GM12878 (cell line): ENCODE measurements around the gene HELZ. TPM values are rescaled to one million over a fixed set of nuclear protein-coding genes. Genes with fewer than 3 reads are reported as not detected.

Experiments used
- ATAC-seq: fragments of 200-7000 bp; cut with Tn5 transposase; 3 replicates; pipeline ENCODE4 v1.9.1; 2020; ENCODE audit warnings: mild to moderate bottlenecking, moderate library complexity
- BruUV-seq: library from RNA; stranded (reverse); fragments of 400-500 nt; replicated peaks from 2 replicates; lab custom pipeline; 2021; lab: Mats Ljungman, UMichigan
- CTCF ChIA-PET: fragments of 300-600 bp; sonication (Branson Sonifier 250); formaldehyde crosslinking; extraction: SDS; loops from one replicate; lab custom pipeline; 2021; ENCODE audit warnings: inconsistent platforms; lab: Yijun Ruan, JAX
- POLR2A ChIA-PET: fragments of 350-600 bp; formaldehyde crosslinking; extraction: SDS; loops from one replicate; lab custom pipeline; 2021; ENCODE audit warnings: inconsistent platforms; lab: Charles Lee
- RAD21 ChIA-PET: fragments of 300-600 bp; sonication (Branson Sonifier 250); formaldehyde crosslinking; loops from one replicate; lab custom pipeline; 2023; ENCODE audit warnings: antibody characterized with exemption; ENCODE audit not compliant: unreplicated experiment; lab: Charles Lee
- SMC1A ChIA-PET: fragments of 300-600 bp; sonication (Branson Sonifier 250); formaldehyde crosslinking; loops from one replicate; lab custom pipeline; 2023; ENCODE audit not compliant: unreplicated experiment, uncharacterized antibody; lab: Charles Lee
- DNase-seq: peaks from one replicate; pipeline ENCODE4 v3.0.0-alpha.2; 2011; ENCODE audit warnings: low read depth, low spot score
- FAIRE-seq: peaks from 3 replicates; lab custom pipeline; 2011; peaks lifted over from hg19 to GRCh38; lab: Jason Lieb, UNC
- H2AFZ ChIP-seq: 2 replicates; pipeline ENCODE4 v1.6.0; 2011; ENCODE audit warnings: low read depth, low read length, control low read depth; ENCODE audit not compliant: control insufficient read depth
- H3K27ac ChIP-seq: 2 replicates; pipeline ENCODE4 v1.5.1; 2011; ENCODE audit warnings: control low read depth; ENCODE audit not compliant: control insufficient read depth, insufficient read depth
- H3K27me3 ChIP-seq, 2 experiments: replicated peaks in 1 of 2; 2 replicates each; pipeline versions ENCODE4 v1.6.0 to v1.6.1; 2011; ENCODE audit warnings: low read length in 1 of 2; ENCODE audit not compliant: control insufficient read depth in 2 of 2, insufficient read depth in 2 of 2
- H3K36me3 ChIP-seq, 2 experiments: 2 replicates each; pipeline ENCODE4 v1.5.1; 2011; ENCODE audit warnings: low read length in 1 of 2; ENCODE audit not compliant: control insufficient read depth in 2 of 2, insufficient read depth in 2 of 2
- H3K4me1 ChIP-seq: 2 replicates; pipeline ENCODE4 v1.6.1; 2011; ENCODE audit warnings: mild to moderate bottlenecking, low read length, moderate library complexity, mixed read lengths; ENCODE audit not compliant: control insufficient read depth, insufficient read depth
- H3K4me2 ChIP-seq: 2 replicates; pipeline ENCODE4 v1.6.0; 2011; ENCODE audit warnings: control low read depth; ENCODE audit not compliant: control insufficient read depth, insufficient read depth
- H3K4me3 ChIP-seq: fragments of 200-600 bp; sonication (generic); 2 replicates; pipeline ENCODE4 v1.5.1; 2016
- H3K79me2 ChIP-seq: 2 replicates; pipeline ENCODE4 v1.6.0; 2011; ENCODE audit warnings: low read length; ENCODE audit not compliant: control insufficient read depth, insufficient read depth
- H3K9ac ChIP-seq: 2 replicates; pipeline ENCODE4 v1.8.0; 2011; ENCODE audit warnings: low read length, control low read depth, mixed read lengths; ENCODE audit not compliant: control insufficient read depth, insufficient read depth
- H3K9me3 ChIP-seq: replicated peaks from 3 replicates; pipeline ENCODE4 v1.5.1; 2011; ENCODE audit warnings: mild to moderate bottlenecking, low read length; ENCODE audit not compliant: control insufficient read depth, insufficient read depth
- H4K20me1 ChIP-seq: 2 replicates; pipeline ENCODE4 v1.6.0; 2011; ENCODE audit not compliant: control insufficient read depth, insufficient read depth
- BHLHE40 ChIP-seq, 2 experiments: fragments of 450-650 bp in 1 of 2; IDR thresholded peaks; 2 replicates each; pipeline ENCODE4 v1.6.1; 2011 to 2017; ENCODE audit warnings: low read depth in 2 of 2, borderline replicate concordance in 1 of 2, improper control_type of control experiment in 1 of 2, low read length in 1 of 2, mild to moderate bottlenecking in 1 of 2
- CHD2 ChIP-seq: IDR thresholded peaks from 2 replicates; pipeline ENCODE4 v1.6.1; 2011; ENCODE audit warnings: low read depth, low read length, improper control_type of control experiment, borderline replicate concordance
- CHD4 ChIP-seq: fragments of 200-600 bp; sonication (generic); IDR thresholded peaks from 2 replicates; pipeline ENCODE4 v1.6.1; 2016; ENCODE audit warnings: mild to moderate bottlenecking
- DPF2 ChIP-seq: fragments of 450-650 bp; IDR thresholded peaks from 2 replicates; pipeline ENCODE4 v1.6.1; 2017; ENCODE audit warnings: mild to moderate bottlenecking
- FOXM1 ChIP-seq: IDR thresholded peaks from 2 replicates; pipeline ENCODE4 v1.6.1; 2012; ENCODE audit warnings: low read depth, mild to moderate bottlenecking, inconsistent platforms, low read length, moderate library complexity
- KDM1A ChIP-seq: fragments of 200-600 bp; sonication (generic); IDR thresholded peaks from 2 replicates; pipeline ENCODE4 v1.6.1; 2016; ENCODE audit warnings: borderline replicate concordance
- MTA2 ChIP-seq: fragments of 450-650 bp; IDR thresholded peaks from 2 replicates; pipeline ENCODE4 v1.6.1; 2016; ENCODE audit warnings: low read depth, mild to moderate bottlenecking, moderate library complexity
- MYC ChIP-seq: IDR thresholded peaks from 2 replicates; pipeline ENCODE4 v1.6.1; 2011; ENCODE audit warnings: mild to moderate bottlenecking, low read length, moderate library complexity, inconsistent platforms; ENCODE audit not compliant: insufficient read depth, insufficient replicate concordance, insufficient read length, severe bottlenecking
- RAD51 ChIP-seq: fragments of 450-650 bp; IDR thresholded peaks from 2 replicates; pipeline ENCODE4 v1.6.1; 2016; ENCODE audit warnings: moderate library complexity, mild to moderate bottlenecking, inconsistent platforms
- RBBP5 ChIP-seq: fragments of 200-600 bp; sonication (generic); conservative IDR thresholded peaks from 2 replicates; pipeline ENCODE4 v1.6.1; 2016
- SIN3A ChIP-seq: IDR thresholded peaks from 2 replicates; pipeline ENCODE4 v1.6.1; 2012; ENCODE audit warnings: low read depth, low read length, improper control_type of control experiment
- TCF3 ChIP-seq: IDR thresholded peaks from 2 replicates; pipeline ENCODE4 v1.6.1; 2012; ENCODE audit warnings: low read depth, mild to moderate bottlenecking, low read length, borderline replicate concordance; ENCODE audit not compliant: insufficient read depth
- TCF7 ChIP-seq: IDR thresholded peaks from 2 replicates; pipeline ENCODE4 v1.6.1; 2014; ENCODE audit warnings: antibody characterized with exemption, borderline replicate concordance
- YBX1 ChIP-seq: fragments of 450-650 bp; IDR thresholded peaks from 2 replicates; pipeline ENCODE4 v1.6.1; 2016; ENCODE audit warnings: antibody characterized with exemption
- ZBED1 ChIP-seq: IDR thresholded peaks from 2 replicates; pipeline ENCODE4 v1.6.1; 2016; ENCODE audit warnings: borderline replicate concordance
- ZNF24 ChIP-seq: fragments of 450-650 bp; IDR thresholded peaks from 2 replicates; pipeline ENCODE4 v1.6.1; 2017; ENCODE audit warnings: antibody characterized with exemption, mild to moderate bottlenecking
- WGBS: methylation state at CpG from one replicate; pipeline ENCODE4 v1.1.6; 2016; ENCODE audit warnings: low lambda C conversion rate; ENCODE audit not compliant: insufficient replicate concordance, insufficient coverage; ENCODE audit errors: missing lambda C conversion rate; 5-methylcytosine and 5-hydroxymethylcytosine counted together
- in situ Hi-C: fragments of 300-500 bp; cut with MboI; formaldehyde crosslinking; loops from 9 replicates; pipeline ENCODE4 v1.14.3; 2018; ENCODE audit warnings: mixed read lengths
- intact Hi-C: fragments of 100-400 bp; cut with micrococcal nuclease; formaldehyde crosslinking; loops from one replicate; pipeline ENCODE4 v1.14.2; 2022; ENCODE audit not compliant: unreplicated experiment
- polyA plus RNA-seq, 11 experiments: library from polyadenylated mRNA; depleted of rRNA in 4 of 11; unstranded in 6 of 11; stranded (reverse) in 5 of 11; fragments of >200 nt; fragmentation: Nextera tagmentation in 4 of 11; fragmentation: Illumina TruSeq in 1 of 11; extraction: Ambion mirVana in 4 of 11; extraction: Trizol in 1 of 11; gene quantifications; 1 replicate in 1 of 11; 2 replicates in 10 of 11; pipeline versions ENCODE4 v1.2.1 to v1.2.3, GENCODE V29; 2011 to 2016; ENCODE audit warnings: inconsistent platforms in 2 of 11, missing spikeins in 2 of 11, low read depth in 1 of 11
- total RNA-seq, 4 experiments: library from RNA; depleted of rRNA in 3 of 4; stranded (reverse); fragments of >200 nt in 3 of 4; fragmentation: Illumina TruSeq in 1 of 4; extraction: Trizol in 1 of 4; gene quantifications; 2 replicates each; pipeline versions ENCODE4 v1.2.1 to v1.2.3, GENCODE V29; 2013 to 2021
- TF ChIP-seq, protein P1 (sequence below): IDR thresholded peaks from 2 replicates; pipeline ENCODE4 v1.6.1; 2011; ENCODE audit warnings: borderline replicate concordance, low read depth, mild to moderate bottlenecking, moderate library complexity, mixed read lengths, low read length; ENCODE audit not compliant: insufficient read depth; ENCODE audit errors: extremely low read length
- TF ChIP-seq, protein P2 (sequence below): IDR thresholded peaks from 2 replicates; pipeline ENCODE4 v1.6.1; 2011; ENCODE audit warnings: low read depth, low read length, improper control_type of control experiment, borderline replicate concordance
- TF ChIP-seq, protein P3 (sequence below): IDR thresholded peaks from 2 replicates; pipeline ENCODE4 v1.6.1; 2012; ENCODE audit warnings: low read depth, low read length, improper control_type of control experiment
- TF ChIP-seq, protein P4 (sequence below): fragments of 450-650 bp; IDR thresholded peaks from 2 replicates; pipeline ENCODE4 v1.6.1; 2018; ENCODE audit warnings: mild to moderate bottlenecking, low read depth, moderate library complexity; ENCODE audit not compliant: partially characterized antibody

HELZ gene
- total and polyA plus RNA-seq, 10 of the 15 experiments (the other 5 are each of a cell fraction or from before 2014, with no cell fraction given): 1.5 to 36.8 (median 19.1) TPM

DNA sequence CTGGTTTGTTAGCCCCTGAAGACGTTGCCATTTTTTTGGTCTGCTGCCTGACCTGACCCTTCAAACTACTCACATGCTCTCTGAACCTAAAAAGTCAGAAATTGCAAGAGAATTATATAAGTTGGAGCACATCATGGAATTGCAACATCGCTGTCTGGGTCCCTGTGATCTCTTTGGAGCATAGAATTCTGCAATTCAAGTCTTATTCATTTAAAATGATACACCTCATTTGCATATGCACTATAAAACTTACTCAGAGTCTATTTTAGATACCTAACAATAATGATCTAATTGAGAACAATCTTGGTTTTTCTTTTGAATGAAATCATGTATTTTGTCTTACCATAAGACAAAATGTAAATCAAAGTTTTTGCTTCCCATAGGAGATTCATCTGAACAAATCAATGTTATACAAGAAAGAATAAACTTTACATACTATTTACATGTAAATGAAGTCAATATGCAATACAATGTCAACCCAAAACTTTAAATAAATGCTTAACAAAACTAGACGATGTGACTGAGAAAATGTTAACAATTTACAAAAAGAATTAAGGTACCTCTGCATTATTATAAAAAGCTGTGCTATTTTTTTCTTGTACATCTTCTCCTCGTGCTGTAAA lies 99.7 kb downstream of the HELZ start:
- Histone ChIP-seq H3K79me2 (no peaks in the 10 kb centered on the region), H3K9ac (no peak overlapping the region), H3K4me2 (no peak overlapping the region), H3K9me3 (no peaks in the 10 kb centered on the region)
- no peak for ATAC-seq
- BruUV-seq: no TSS peak
- TF ChIP-seq CHD4: no peak
- TF ChIP-seq CHD2: no peak
- no peak for TF ChIP-seq MTA2
- no peak for TF ChIP-seq FOXM1
- TF ChIP-seq, protein P1, sequence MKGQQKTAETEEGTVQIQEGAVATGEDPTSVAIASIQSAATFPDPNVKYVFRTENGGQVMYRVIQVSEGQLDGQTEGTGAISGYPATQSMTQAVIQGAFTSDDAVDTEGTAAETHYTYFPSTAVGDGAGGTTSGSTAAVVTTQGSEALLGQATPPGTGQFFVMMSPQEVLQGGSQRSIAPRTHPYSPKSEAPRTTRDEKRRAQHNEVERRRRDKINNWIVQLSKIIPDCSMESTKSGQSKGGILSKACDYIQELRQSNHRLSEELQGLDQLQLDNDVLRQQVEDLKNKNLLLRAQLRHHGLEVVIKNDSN: no peak
- TF ChIP-seq MYC: no peak
- no peak for TF ChIP-seq TCF3
- TF ChIP-seq, protein P2, sequence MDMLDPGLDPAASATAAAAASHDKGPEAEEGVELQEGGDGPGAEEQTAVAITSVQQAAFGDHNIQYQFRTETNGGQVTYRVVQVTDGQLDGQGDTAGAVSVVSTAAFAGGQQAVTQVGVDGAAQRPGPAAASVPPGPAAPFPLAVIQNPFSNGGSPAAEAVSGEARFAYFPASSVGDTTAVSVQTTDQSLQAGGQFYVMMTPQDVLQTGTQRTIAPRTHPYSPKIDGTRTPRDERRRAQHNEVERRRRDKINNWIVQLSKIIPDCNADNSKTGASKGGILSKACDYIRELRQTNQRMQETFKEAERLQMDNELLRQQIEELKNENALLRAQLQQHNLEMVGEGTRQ: no peak
- no peak for TF ChIP-seq RAD51
- TF ChIP-seq ZBED1: no peak
- TF ChIP-seq, protein P3, sequence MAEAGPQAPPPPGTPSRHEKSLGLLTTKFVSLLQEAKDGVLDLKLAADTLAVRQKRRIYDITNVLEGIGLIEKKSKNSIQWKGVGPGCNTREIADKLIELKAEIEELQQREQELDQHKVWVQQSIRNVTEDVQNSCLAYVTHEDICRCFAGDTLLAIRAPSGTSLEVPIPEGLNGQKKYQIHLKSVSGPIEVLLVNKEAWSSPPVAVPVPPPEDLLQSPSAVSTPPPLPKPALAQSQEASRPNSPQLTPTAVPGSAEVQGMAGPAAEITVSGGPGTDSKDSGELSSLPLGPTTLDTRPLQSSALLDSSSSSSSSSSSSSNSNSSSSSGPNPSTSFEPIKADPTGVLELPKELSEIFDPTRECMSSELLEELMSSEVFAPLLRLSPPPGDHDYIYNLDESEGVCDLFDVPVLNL: no peak
- TF ChIP-seq, protein P4, sequence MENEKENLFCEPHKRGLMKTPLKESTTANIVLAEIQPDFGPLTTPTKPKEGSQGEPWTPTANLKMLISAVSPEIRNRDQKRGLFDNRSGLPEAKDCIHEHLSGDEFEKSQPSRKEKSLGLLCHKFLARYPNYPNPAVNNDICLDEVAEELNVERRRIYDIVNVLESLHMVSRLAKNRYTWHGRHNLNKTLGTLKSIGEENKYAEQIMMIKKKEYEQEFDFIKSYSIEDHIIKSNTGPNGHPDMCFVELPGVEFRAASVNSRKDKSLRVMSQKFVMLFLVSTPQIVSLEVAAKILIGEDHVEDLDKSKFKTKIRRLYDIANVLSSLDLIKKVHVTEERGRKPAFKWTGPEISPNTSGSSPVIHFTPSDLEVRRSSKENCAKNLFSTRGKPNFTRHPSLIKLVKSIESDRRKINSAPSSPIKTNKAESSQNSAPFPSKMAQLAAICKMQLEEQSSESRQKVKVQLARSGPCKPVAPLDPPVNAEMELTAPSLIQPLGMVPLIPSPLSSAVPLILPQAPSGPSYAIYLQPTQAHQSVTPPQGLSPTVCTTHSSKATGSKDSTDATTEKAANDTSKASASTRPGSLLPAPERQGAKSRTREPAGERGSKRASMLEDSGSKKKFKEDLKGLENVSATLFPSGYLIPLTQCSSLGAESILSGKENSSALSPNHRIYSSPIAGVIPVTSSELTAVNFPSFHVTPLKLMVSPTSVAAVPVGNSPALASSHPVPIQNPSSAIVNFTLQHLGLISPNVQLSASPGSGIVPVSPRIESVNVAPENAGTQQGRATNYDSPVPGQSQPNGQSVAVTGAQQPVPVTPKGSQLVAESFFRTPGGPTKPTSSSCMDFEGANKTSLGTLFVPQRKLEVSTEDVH: no peak
- no peak for TF ChIP-seq SIN3A
- TF ChIP-seq DPF2: no peak
- no peak for TF ChIP-seq RBBP5
- TF ChIP-seq ZNF24: no peak
- no peak for TF ChIP-seq TCF7
- TF ChIP-seq KDM1A: no peak
- no peak for TF ChIP-seq BHLHE40 (IDR thresholded peaks at IDR 0.05; ENCODE audit: borderline replicate concordance in 1 of 2, low read depth in 2 of 2, low read length in 1 of 2)
- no peak for TF ChIP-seq YBX1
- TF ChIP-seq, all 136 proteins: peak for 0
- H3K4me1 ChIP-seq: no peaks in the 10 kb centered on the region
- ChIA-PET CTCF (no interaction called here), SMC1A (no interaction called here), RAD21 (no interaction called here), POLR2A (no interaction called here)
- 55% methylated on average over 4 of the region's 4 CpGs for WGBS
- intact Hi-C loops (no loop called here), in situ Hi-C loops (no loop called here)
- H4K20me1 ChIP-seq: no peaks in the 10 kb centered on the region
- H3K36me3 ChIP-seq: peaks cover 0 to 12% of the 10 kb centered on the region in 2 experiments; a peak in 2 of 4 replicates
- no peak overlapping the region for H3K4me3 ChIP-seq
- no peak overlapping the region for H3K27ac ChIP-seq
- DNase-seq: no peak
- H2AFZ ChIP-seq: no peak overlapping the region
- H3K27me3 ChIP-seq: no peaks in the 10 kb centered on the region
- FAIRE-seq: no peak
